Measurements from ENCODE around the gene PORCN.

The PORCN gene

DNA sequence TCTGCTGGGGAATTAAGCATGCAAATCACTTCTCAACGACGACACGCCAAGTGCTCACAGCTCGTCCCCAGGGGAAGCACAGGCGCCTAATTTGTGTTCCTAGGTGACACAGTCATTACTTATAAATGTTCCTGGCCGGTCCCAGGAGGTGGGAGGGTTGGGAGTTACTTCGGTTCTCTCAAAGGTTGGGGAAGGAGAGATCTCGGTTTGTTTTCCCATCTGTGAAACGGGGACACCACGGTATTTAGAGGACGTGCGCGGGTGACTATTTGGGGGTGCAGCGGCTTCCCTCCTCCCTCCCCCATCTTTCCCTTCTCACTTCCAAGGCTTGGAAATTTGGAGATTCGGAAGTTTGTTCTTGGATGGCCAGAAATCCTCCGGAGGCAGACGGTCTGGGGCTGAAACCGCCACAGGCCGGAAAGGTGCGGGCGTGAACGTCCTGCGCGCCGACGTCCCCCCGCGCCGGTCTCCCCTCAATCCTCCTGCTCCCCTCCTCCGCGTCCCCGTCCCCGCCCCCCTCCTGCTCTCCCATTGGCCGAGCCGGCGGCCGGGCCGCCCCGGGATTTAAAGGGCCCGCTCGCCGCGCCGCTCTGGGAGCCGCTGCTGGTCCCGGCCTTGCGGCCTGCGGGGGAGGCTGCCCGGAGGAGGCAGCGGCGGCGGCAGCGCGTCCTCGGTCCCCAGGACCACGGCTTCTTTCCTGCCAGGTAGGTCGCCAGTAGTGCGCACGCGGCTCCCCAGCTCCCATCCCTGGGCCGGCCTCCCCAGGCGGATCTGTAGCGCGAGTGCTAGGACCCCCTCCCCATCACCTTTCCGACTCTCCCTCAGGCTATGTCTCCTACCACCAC, at the start of gene PORCN:
TSS of gene PORCN (plus strand) at position 593 of the 845 bp plus-strand sequence. CDS start 829 bp downstream, outside the sequence.
- Histone ChIP-seq H3K4me2 (peak within 1 kb of the TSS; percentile 48), H3K4me1 (ENCODE audit: low read depth, poor library complexity, severe bottlenecking) (peaks cover 3% of the 10 kb centered on the region), H3K27me3 (ENCODE audit: insufficient read depth, low read depth) (no peaks in the 10 kb centered on the region), H3K36me3 (ENCODE audit: insufficient read depth) (no peaks in the 10 kb centered on the region), H2AFZ (ENCODE audit: low read depth) (peak within 1 kb of the TSS; percentile 78), H3K9ac (peak within 1 kb of the TSS; percentile 37; the same call in 1 of the 2 replicates), H3K4me3 (IDR thresholded peaks at IDR 0.05; ENCODE audit: insufficient read depth, low read depth, low read length) (peak within 1 kb of the TSS; percentile 38), H4K20me1 (ENCODE audit: insufficient read depth) (no peaks in the 10 kb centered on the region), H3K79me2 (ENCODE audit: insufficient read depth, low read depth) (no peaks in the 10 kb centered on the region), H3K27ac (no peak within 1 kb of the TSS)
- TF ChIP-seq, protein P1, sequence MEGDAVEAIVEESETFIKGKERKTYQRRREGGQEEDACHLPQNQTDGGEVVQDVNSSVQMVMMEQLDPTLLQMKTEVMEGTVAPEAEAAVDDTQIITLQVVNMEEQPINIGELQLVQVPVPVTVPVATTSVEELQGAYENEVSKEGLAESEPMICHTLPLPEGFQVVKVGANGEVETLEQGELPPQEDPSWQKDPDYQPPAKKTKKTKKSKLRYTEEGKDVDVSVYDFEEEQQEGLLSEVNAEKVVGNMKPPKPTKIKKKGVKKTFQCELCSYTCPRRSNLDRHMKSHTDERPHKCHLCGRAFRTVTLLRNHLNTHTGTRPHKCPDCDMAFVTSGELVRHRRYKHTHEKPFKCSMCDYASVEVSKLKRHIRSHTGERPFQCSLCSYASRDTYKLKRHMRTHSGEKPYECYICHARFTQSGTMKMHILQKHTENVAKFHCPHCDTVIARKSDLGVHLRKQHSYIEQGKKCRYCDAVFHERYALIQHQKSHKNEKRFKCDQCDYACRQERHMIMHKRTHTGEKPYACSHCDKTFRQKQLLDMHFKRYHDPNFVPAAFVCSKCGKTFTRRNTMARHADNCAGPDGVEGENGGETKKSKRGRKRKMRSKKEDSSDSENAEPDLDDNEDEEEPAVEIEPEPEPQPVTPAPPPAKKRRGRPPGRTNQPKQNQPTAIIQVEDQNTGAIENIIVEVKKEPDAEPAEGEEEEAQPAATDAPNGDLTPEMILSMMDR (conservative IDR thresholded peaks at IDR 0.05; ENCODE audit: low read depth, low read length): no peak

DNA sequence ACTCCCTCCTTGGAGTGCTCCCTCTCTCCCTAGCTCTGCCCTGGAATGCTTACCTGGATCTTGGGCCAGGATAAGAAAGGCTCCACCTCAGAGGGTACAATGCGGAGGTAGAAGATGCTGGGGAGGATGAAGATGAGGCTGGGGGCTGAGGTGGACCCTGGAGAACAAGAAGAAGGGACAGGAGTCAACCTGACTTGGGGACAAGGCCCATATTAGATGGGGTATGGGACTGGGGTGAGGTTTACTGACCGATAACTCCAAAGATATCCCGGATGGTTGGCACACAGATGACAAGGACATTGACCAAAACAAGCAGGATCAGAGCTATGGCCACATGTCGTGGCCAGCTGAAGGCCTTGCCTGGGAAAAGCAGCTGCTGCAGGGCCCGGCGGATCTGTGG, 49.3 kb upstream of the PORCN start:
- no peak overlapping the region for H3K27ac ChIP-seq
- no peak overlapping the region for H3K4me3 ChIP-seq (IDR thresholded peaks at IDR 0.05; ENCODE audit: insufficient read depth, low read depth, low read length)
- no peaks in the 10 kb centered on the region for H4K20me1 ChIP-seq (ENCODE audit: insufficient read depth)
- H3K27me3 ChIP-seq (ENCODE audit: insufficient read depth, low read depth): no peaks in the 10 kb centered on the region
- no peak overlapping the region for H3K4me2 ChIP-seq
- H3K4me1 ChIP-seq (ENCODE audit: low read depth, poor library complexity, severe bottlenecking): peaks cover 3% of the 10 kb centered on the region
- no peaks in the 10 kb centered on the region for H3K36me3 ChIP-seq (ENCODE audit: insufficient read depth)
- peaks cover 7% of the 10 kb centered on the region; the same call in 1 of the 2 replicates for H3K79me2 ChIP-seq (ENCODE audit: insufficient read depth, low read depth)
- TF ChIP-seq, protein P1 (conservative IDR thresholded peaks at IDR 0.05; ENCODE audit: low read depth, low read length): no peak
- no peak overlapping the region for H2AFZ ChIP-seq (ENCODE audit: low read depth)
- no peak overlapping the region for H3K9ac ChIP-seq

DNA sequence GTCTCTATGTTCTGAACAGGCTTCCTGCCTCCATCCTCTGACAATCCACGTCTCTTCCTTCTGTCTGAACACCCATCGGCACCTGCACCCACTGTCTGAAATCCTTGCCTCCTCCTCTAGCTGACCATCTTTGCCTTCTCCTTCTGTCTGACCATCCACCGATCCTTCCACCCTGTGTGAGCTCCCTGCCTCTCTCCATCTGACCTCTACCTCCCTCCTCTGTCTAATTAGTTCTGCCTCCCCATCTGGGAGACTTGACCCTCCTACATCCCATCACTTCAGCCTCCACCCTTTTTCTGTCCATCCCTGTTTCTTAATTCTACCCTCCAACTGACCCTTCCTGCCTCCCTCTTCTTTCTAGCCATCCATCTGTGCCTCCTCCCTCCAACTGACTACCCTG, 48.8 kb upstream of the PORCN start:
- Histone ChIP-seq H3K27me3 (ENCODE audit: insufficient read depth, low read depth) (no peaks in the 10 kb centered on the region), H3K4me3 (IDR thresholded peaks at IDR 0.05; ENCODE audit: insufficient read depth, low read depth, low read length) (no peak overlapping the region), H3K36me3 (ENCODE audit: insufficient read depth) (no peaks in the 10 kb centered on the region), H2AFZ (ENCODE audit: low read depth) (no peak overlapping the region), H3K9ac (no peak overlapping the region), H3K79me2 (ENCODE audit: insufficient read depth, low read depth) (peaks cover 12% of the 10 kb centered on the region; the same call in 1 of the 2 replicates), H3K4me2 (no peak overlapping the region), H4K20me1 (ENCODE audit: insufficient read depth) (no peaks in the 10 kb centered on the region), H3K27ac (no peak overlapping the region), H3K4me1 (ENCODE audit: low read depth, poor library complexity, severe bottlenecking) (peaks cover 3% of the 10 kb centered on the region)
- TF ChIP-seq, protein P1 (conservative IDR thresholded peaks at IDR 0.05; ENCODE audit: low read depth, low read length): no peak

DNA sequence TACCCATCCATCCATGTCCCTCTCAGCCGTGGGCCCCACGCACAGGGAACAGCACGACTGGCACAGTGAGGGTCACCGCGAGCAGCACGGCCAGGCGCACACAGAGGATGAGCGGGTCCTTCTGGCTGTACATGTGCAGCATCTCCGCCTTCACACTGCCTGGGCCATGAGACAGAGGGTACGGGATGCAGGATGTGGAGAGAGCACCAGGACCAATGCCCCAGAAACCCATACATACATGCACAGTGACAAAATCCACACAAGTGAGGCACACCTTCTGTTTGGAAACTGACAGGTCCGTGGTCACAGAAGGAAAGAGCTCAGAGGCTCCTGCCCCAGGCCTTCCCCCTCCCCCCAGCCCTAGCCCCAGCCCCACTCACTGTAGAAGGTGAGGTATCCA, 48.2 kb upstream of the PORCN start:
- peaks cover 17% of the 10 kb centered on the region; the same call in 1 of the 2 replicates for H3K79me2 ChIP-seq (ENCODE audit: insufficient read depth, low read depth)
- H2AFZ ChIP-seq (ENCODE audit: low read depth): no peak overlapping the region
- H3K4me3 ChIP-seq (IDR thresholded peaks at IDR 0.05; ENCODE audit: insufficient read depth, low read depth, low read length): no peak overlapping the region
- TF ChIP-seq, protein P1 (conservative IDR thresholded peaks at IDR 0.05; ENCODE audit: low read depth, low read length): no peak
- peaks cover 8% of the 10 kb centered on the region for H3K4me1 ChIP-seq (ENCODE audit: low read depth, poor library complexity, severe bottlenecking)
- no peak overlapping the region for H3K27ac ChIP-seq
- no peaks in the 10 kb centered on the region for H3K27me3 ChIP-seq (ENCODE audit: insufficient read depth, low read depth)
- H3K9ac ChIP-seq: no peak overlapping the region
- H4K20me1 ChIP-seq (ENCODE audit: insufficient read depth): no peaks in the 10 kb centered on the region
- no peaks in the 10 kb centered on the region for H3K36me3 ChIP-seq (ENCODE audit: insufficient read depth)
- no peak overlapping the region for H3K4me2 ChIP-seq

Measured in KMS-11 (cell line).